HepG2 (cell line): Measurements from ENCODE around the gene C20orf202. TPM values are rescaled to one million over a fixed set of nuclear protein-coding genes. Genes with fewer than 3 reads are reported as not detected.

Source experiments
- AKAP8 ChIP-seq: sonication (generic); formaldehyde crosslinking; IDR thresholded peaks from 2 replicates; pipeline ENCODE4 v1.5.1; 2020; ENCODE audit warnings: mild to moderate bottlenecking, missing genetic modification reagents
- ARID3A ChIP-seq: IDR thresholded peaks from 2 replicates; pipeline ENCODE4 v1.6.1; 2012; ENCODE audit warnings: low read depth, low read length, improper control_type of control experiment
- EED ChIP-seq: sonication (generic); formaldehyde crosslinking; IDR thresholded peaks from 2 replicates; pipeline ENCODE4 v1.5.0; 2020; ENCODE audit warnings: mild to moderate bottlenecking, missing genetic modification reagents
- FOXJ3 ChIP-seq: sonication (generic); formaldehyde crosslinking; IDR thresholded peaks from 2 replicates; pipeline ENCODE4 v1.4.0; 2020; ENCODE audit warnings: missing genetic modification reagents, mild to moderate bottlenecking, borderline replicate concordance
- FOXP1 ChIP-seq, 2 experiments: fragments of 450-650 bp in 1 of 2; IDR thresholded peaks; 2 replicates each; pipeline ENCODE4 v1.6.1; 2017 to 2018; ENCODE audit warnings: antibody characterized with exemption in 1 of 2
- JUN ChIP-seq: sonication (generic); formaldehyde crosslinking; IDR thresholded peaks from 2 replicates; pipeline ENCODE4 v1.4.0; 2020; ENCODE audit warnings: mild to moderate bottlenecking, missing genetic modification reagents
- KDM3A ChIP-seq: IDR thresholded peaks from 2 replicates; pipeline ENCODE4 v1.6.1; 2018; ENCODE audit warnings: low read depth, missing compliant biosample characterization
- MAFG ChIP-seq: sonication (generic); formaldehyde crosslinking; IDR thresholded peaks from 2 replicates; pipeline ENCODE4 v1.5.1; 2020; ENCODE audit warnings: mild to moderate bottlenecking, missing genetic modification reagents
- MAX ChIP-seq: IDR thresholded peaks from 2 replicates; pipeline ENCODE4 v1.6.1; 2012; ENCODE audit warnings: inconsistent platforms
- PHF20 ChIP-seq: sonication (generic); formaldehyde crosslinking; IDR thresholded peaks from 2 replicates; pipeline ENCODE4 v1.5.0; 2020; ENCODE audit warnings: mild to moderate bottlenecking, missing genetic modification reagents
- RXRB ChIP-seq: IDR thresholded peaks from 2 replicates; pipeline ENCODE4 v1.6.1; 2016; ENCODE audit warnings: borderline replicate concordance, missing genetic modification reagents, missing compliant biosample characterization
- SETDB1 ChIP-seq: sonication (generic); formaldehyde crosslinking; IDR thresholded peaks from 2 replicates; pipeline ENCODE4 v1.5.1; 2020; ENCODE audit warnings: missing genetic modification reagents, mild to moderate bottlenecking, borderline replicate concordance
- SP1 ChIP-seq, 2 experiments: fragments of 450-650 bp in 1 of 2; sonication (generic) in 1 of 2; formaldehyde crosslinking in 1 of 2; IDR thresholded peaks; 2 replicates each; pipeline versions ENCODE4 v1.4.0 to v1.6.1; 2016 to 2020; ENCODE audit warnings: missing genetic modification reagents in 1 of 2
- TARDBP ChIP-seq: sonication (generic); formaldehyde crosslinking; IDR thresholded peaks from 2 replicates; pipeline ENCODE4 v1.8.0; 2022; ENCODE audit warnings: mild to moderate bottlenecking, missing genetic modification reagents
- TOPORS ChIP-seq: sonication (generic); formaldehyde crosslinking; IDR thresholded peaks from 2 replicates; pipeline ENCODE4 v1.8.0; 2023; ENCODE audit warnings: mild to moderate bottlenecking, missing genetic modification reagents
- TRIM24 ChIP-seq: sonication (generic); formaldehyde crosslinking; IDR thresholded peaks from 2 replicates; pipeline ENCODE4 v1.8.0; 2022; ENCODE audit warnings: mild to moderate bottlenecking, missing genetic modification reagents
- UBTF ChIP-seq: sonication (generic); formaldehyde crosslinking; IDR thresholded peaks from 2 replicates; pipeline ENCODE4 v1.4.0; 2020; ENCODE audit warnings: mild to moderate bottlenecking, missing genetic modification reagents
- ZBTB21 ChIP-seq: sonication (generic); formaldehyde crosslinking; IDR thresholded peaks from 2 replicates; pipeline ENCODE4 v1.4.0; 2020; ENCODE audit warnings: missing genetic modification reagents
- ZFAT ChIP-seq: sonication (generic); formaldehyde crosslinking; conservative IDR thresholded peaks from 2 replicates; pipeline ENCODE4 v1.8.1; 2023; ENCODE audit warnings: missing genetic modification reagents, inconsistent platforms
- ZFP36 ChIP-seq: fragments of 150-350 bp; IDR thresholded peaks from 2 replicates; pipeline ENCODE4 v1.6.1; 2018; ENCODE audit warnings: borderline replicate concordance, low read length, low read depth; ENCODE audit not compliant: partially characterized antibody
- ZNF274 ChIP-seq: sonication (generic); formaldehyde crosslinking; IDR thresholded peaks from 2 replicates; pipeline ENCODE4 v1.5.1; 2020; ENCODE audit warnings: mild to moderate bottlenecking, missing genetic modification reagents
- ZNF317 ChIP-seq: sonication (generic); formaldehyde crosslinking; IDR thresholded peaks from 2 replicates; pipeline ENCODE4 v1.5.0; 2020; ENCODE audit warnings: mild to moderate bottlenecking, missing genetic modification reagents
- ZNF570 ChIP-seq: sonication (generic); formaldehyde crosslinking; IDR thresholded peaks from 2 replicates; pipeline ENCODE4 v1.4.0; 2020; ENCODE audit warnings: mild to moderate bottlenecking, missing genetic modification reagents, borderline replicate concordance
- ZNF83 ChIP-seq: sonication (generic); formaldehyde crosslinking; IDR thresholded peaks from 2 replicates; pipeline ENCODE4 v1.4.0; 2020; ENCODE audit warnings: missing genetic modification reagents, mild to moderate bottlenecking, borderline replicate concordance
- polyA plus RNA-seq, 8 experiments: library from polyadenylated mRNA; depleted of rRNA in 3 of 8; stranded (reverse) in 7 of 8; unstranded in 1 of 8; fragments of >200 nt; fragmentation: Illumina TruSeq in 4 of 8; extraction: Trizol in 4 of 8; gene quantifications; 2 replicates each; pipeline versions ENCODE4 v1.2.1 to v1.2.3, GENCODE V29; 2011 to 2016; ENCODE audit warnings: low read depth in 4 of 8, missing spikeins in 1 of 8, mixed read lengths in 1 of 8; ENCODE audit not compliant: insufficient read depth in 1 of 8
- total RNA-seq, 5 experiments: library from RNA; depleted of rRNA; stranded (reverse); fragments of >200 nt; fragmentation: Illumina TruSeq; extraction: Trizol; gene quantifications; 2 replicates each; pipeline ENCODE4 v1.2.3, GENCODE V29; 2016; ENCODE audit warnings: low read depth in 1 of 5
- TF ChIP-seq, protein P1 (sequence below): sonication (generic); formaldehyde crosslinking; IDR thresholded peaks from 2 replicates; pipeline ENCODE4 v1.4.0; 2020; ENCODE audit warnings: mild to moderate bottlenecking, missing genetic modification reagents
- TF ChIP-seq, protein P2 (sequence below): sonication (generic); formaldehyde crosslinking; IDR thresholded peaks from 2 replicates; pipeline ENCODE4 v1.5.1; 2020; ENCODE audit warnings: missing genetic modification reagents, mild to moderate bottlenecking, borderline replicate concordance

The C20orf202 gene
- total and polyA plus RNA-seq, 2 of the 13 experiments (the other 11 are each of a cell fraction or from before 2014, with no cell fraction given): 0.20 to 1.2 TPM

DNA sequence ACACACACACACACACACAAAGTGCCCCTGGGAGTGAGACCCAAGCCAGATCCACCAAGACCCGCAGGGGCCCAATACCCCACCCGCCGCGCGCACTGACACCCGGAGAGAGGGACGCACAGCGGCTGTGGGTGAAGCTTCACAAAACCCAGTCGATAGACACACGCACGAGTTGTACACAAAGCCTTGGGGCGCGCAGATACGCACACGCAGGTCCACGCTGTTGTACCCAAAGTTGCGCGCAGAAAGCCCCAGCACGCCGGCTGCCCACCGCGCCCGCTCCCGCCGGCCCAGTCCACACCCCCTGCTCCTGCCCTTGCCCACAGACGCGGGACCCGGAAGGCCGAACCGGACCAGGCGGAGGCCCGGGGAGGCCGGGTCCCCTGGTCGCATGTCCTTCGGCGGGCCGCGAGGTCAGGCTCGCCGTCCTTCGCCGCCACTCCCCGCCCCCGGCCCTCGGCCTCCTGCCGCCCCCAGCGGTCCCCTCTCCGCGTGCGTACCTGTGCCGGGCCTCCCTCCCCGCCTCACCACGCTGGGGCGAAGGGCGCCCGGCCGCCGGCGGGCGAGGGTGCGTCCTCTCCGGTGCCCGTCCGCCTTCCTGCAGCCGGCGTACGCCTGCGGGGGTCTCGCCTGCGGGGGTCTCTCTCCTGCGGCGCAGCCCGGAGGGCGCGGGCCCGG, 18.5 kb upstream of the C20orf202 start, which contains the start of gene TMEM74B (continued):
- no peak for TF ChIP-seq ZBTB21 (CRISPR knock-in tag)
- peak; percentile 76 for TF ChIP-seq MAX
- 0 out of 2 replicates have a peak, but pooled peaks have one; percentile 48 for TF ChIP-seq ZFAT (CRISPR knock-in tag)
- TF ChIP-seq, protein P1, sequence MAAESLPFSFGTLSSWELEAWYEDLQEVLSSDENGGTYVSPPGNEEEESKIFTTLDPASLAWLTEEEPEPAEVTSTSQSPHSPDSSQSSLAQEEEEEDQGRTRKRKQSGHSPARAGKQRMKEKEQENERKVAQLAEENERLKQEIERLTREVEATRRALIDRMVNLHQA: no peak
- TF ChIP-seq EED (CRISPR knock-in tag): no peak; the same call in 1 of the 2 replicates
- TF ChIP-seq FOXP1 (IDR thresholded peaks at IDR 0.05): no peak
- no peak for TF ChIP-seq FOXP1 (CRISPR knock-in tag; IDR thresholded peaks at IDR 0.05)
- TF ChIP-seq ZNF274 (CRISPR knock-in tag): no peak
- no peak for TF ChIP-seq TOPORS (CRISPR knock-in tag)
- TF ChIP-seq AKAP8 (CRISPR knock-in tag): peak; percentile 23; the same call in 1 of the 2 replicates
- TF ChIP-seq ARID3A: no peak
- TF ChIP-seq MAFG: no peak
- no peak for TF ChIP-seq RXRB
- TF ChIP-seq SP1 (IDR thresholded peaks at IDR 0.05): no peak
- no peak for TF ChIP-seq SP1 (CRISPR knock-in tag; IDR thresholded peaks at IDR 0.05)
- no peak for TF ChIP-seq KDM3A (CRISPR knock-in tag)
- no peak for TF ChIP-seq FOXJ3
- no peak for TF ChIP-seq JUN (CRISPR knock-in tag)
- TF ChIP-seq PHF20 (CRISPR knock-in tag): 0 out of 2 replicates have a peak, but pooled peaks have one; percentile 38
- no peak for TF ChIP-seq TRIM24 (CRISPR knock-in tag)
- no peak for TF ChIP-seq ZFP36
- TF ChIP-seq ZNF83 (CRISPR knock-in tag): no peak; the same call in 1 of the 2 replicates
- peak; percentile 85 for TF ChIP-seq UBTF (CRISPR knock-in tag)
- 0 out of 2 replicates have a peak, but pooled peaks have one; percentile 79 for TF ChIP-seq ZNF570 (CRISPR knock-in tag)
- TF ChIP-seq TARDBP (CRISPR knock-in tag): 0 out of 2 replicates have a peak, but pooled peaks have one; percentile 52
- TF ChIP-seq, protein P2, sequence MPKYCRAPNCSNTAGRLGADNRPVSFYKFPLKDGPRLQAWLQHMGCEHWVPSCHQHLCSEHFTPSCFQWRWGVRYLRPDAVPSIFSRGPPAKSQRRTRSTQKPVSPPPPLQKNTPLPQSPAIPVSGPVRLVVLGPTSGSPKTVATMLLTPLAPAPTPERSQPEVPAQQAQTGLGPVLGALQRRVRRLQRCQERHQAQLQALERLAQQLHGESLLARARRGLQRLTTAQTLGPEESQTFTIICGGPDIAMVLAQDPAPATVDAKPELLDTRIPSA: no peak
- no peak for TF ChIP-seq ZNF317 (CRISPR knock-in tag)
- TF ChIP-seq SETDB1: no peak
